ENCODE results near the gene MPG. TPM values are rescaled to one million over a fixed set of nuclear protein-coding genes. Genes with fewer than 3 reads are reported as not detected.
"Not testable (repeated sequence)": the region's sequence is repeated elsewhere in the genome, so short reads cannot be mapped to it uniquely, and the experiment has no call there.

The MPG gene, protein sequence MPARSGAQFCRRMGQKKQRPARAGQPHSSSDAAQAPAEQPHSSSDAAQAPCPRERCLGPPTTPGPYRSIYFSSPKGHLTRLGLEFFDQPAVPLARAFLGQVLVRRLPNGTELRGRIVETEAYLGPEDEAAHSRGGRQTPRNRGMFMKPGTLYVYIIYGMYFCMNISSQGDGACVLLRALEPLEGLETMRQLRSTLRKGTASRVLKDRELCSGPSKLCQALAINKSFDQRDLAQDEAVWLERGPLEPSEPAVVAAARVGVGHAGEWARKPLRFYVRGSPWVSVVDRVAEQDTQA
- 100 to 1,000 TPM in 1 of 4 donors, 10 to 100 TPM in 3; 75.0 to 124 (median 83.0) TPM for total RNA-seq

GRCh38 chr16:77807-78443 lies at the start of gene MPG:
MPG (plus strand) TSS chr16:78225; CDS start chr16:78310, 85 bp downstream.
- H3K4me3 ChIP-seq: peak within 1 kb of the TSS; percentile 77 to 86 (median 78)
- peak within 1 kb of the TSS; percentile 80 to 93 (median 92) for H3K27ac ChIP-seq
- ATAC-seq: peak; percentile 75 to 77
- DNase-seq: peak; percentile 68 to 80
- no peaks in the 10 kb centered on the region for H3K9me3 ChIP-seq
- no peaks in the 10 kb centered on the region for H3K27me3 ChIP-seq
- TF ChIP-seq CTCF (IDR thresholded peaks at IDR 0.05 in 4 of 5, conservative IDR thresholded peaks at IDR 0.05 in 1 of 5): peak in 1 of 5 experiments; percentile 6
- peak; percentile 88 to 95 for TF ChIP-seq POLR2A (IDR thresholded peaks at IDR 0.05)
- H3K4me1 ChIP-seq: peaks cover 28 to 44% of the 10 kb centered on the region in 2 donors
- H3K36me3 ChIP-seq: peaks cover 0 to 14% of the 10 kb centered on the region in 2 donors
- intact Hi-C loops (cut with DNase I; ENCODE audit: low total_unique reads) (loop anchor here (2.0 kb wide), 1 partner anchor 25 kb away; the partner anchor contains the start of genes POLR3K and SNRNP25), in situ Hi-C loops (cut with MboI; ENCODE audit: low sequenced_read_pairs in 4 of 4) (no loop called here)

DNA sequence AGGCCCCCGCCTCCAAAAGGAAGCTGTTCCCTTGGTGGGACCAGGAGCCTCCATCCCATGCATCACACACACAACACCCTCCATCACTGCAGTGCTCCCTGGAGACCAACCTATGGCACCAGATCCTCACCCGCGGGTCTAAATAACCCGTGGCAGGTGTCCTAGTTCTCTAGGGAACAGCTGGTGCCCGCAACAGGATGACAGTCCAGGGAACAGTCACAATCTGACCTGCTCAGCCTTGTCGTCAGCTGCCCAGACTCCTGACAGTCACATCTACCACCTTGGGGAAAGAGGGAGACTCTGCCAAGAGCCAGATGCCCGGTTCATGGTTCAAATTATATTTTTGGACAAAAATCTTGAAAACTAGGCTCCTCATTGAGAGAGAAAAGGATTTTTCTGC lies 47.4 kb upstream of the MPG start:
- in situ Hi-C loops (cut with MboI; ENCODE audit: low sequenced_read_pairs in 4 of 4); H3K4me3 ChIP-seq; intact Hi-C loops (cut with DNase I; ENCODE audit: low total_unique reads); H3K9me3 ChIP-seq; H3K4me1 ChIP-seq; H3K27ac ChIP-seq; H3K27me3 ChIP-seq; H3K36me3 ChIP-seq: not testable (repeated sequence)
- ATAC-seq: peak in 1 of 2 donors; percentile 88
- DNase-seq: peak in 1 of 2 donors; percentile 31

DNA sequence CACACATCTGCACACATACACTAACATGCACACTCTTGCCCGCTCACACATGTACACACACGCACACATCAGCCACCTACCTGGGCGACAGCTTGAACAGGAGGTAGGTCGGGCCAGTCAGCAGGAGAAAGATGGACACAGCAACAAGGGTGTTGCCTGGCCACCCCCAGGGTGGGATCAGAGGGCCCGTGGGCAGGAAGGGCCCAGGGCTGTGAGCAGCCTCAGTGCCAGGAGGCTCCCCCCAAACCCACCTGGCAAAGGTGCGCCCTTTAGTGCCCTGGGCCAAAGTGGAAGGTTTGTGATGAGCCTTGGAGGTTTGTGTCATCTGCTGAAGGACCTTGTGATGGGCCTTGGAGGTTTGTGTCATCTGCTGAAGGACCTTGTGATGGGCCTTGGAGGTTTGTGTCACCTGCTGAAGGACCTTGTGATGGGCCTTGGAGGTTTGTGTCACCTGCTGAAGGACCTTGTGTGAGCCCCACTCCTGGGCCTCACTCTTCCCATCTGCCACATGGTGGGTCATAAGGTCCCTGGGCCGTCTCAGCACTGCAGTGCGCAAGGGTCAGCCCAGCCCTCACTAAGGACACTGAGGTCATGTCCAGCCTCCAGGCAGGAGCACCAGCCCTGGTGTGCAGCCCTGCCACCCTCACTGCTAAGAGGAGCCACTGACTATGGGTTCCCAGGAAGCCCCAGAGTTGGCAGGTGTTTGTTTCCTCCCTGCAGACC lies 44.7 kb upstream of the MPG start:
- H3K27me3 ChIP-seq; ATAC-seq; H3K36me3 ChIP-seq; H3K9me3 ChIP-seq; H3K27ac ChIP-seq; in situ Hi-C loops (cut with MboI; ENCODE audit: low sequenced_read_pairs in 4 of 4); H3K4me3 ChIP-seq; DNase-seq; intact Hi-C loops (cut with DNase I; ENCODE audit: low total_unique reads); H3K4me1 ChIP-seq: not testable (repeated sequence)

DNA sequence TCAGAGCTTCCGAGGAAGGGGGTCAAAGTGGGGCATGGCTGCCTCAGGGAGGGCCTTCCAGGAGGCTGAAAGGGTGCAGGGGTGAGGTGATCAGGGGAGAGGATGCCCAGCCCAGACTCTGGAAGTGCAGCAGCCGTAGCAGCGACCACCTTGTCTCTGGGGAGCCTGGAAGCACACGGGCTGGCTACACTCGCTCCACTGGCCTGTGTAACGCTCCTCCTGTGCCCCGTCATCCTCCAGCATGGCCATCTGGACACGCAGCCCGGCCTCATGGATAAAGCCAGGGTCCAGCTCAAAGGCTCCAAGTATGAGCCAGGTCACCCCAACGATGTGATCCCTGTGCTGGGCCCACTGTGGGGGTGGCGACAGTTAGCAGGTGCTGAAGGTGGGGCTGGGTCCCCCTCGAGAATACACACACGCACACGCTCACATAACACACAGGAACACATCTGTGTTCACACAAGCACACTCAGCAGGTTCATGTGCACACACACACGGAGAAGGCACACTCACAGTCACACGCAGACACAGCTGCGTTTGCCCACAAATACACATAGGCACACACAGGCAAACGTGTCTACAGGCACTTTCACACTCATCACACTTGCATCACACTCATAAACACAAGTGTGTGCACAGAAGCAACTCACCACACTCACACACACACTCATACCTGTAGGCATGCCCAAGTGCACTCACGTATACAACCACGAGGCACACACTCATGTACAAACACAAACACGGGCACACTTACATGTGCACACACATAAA lies 44.0 kb upstream of the MPG start:
- Histone ChIP-seq H3K4me3 (no peak overlapping the region), H3K4me1 (no peaks in the 10 kb centered on the region), H3K27me3 (no peaks in the 10 kb centered on the region), H3K27ac (no peak overlapping the region), H3K9me3 (no peaks in the 10 kb centered on the region), H3K36me3 (no peaks in the 10 kb centered on the region)
- intact Hi-C loops (cut with DNase I; ENCODE audit: low total_unique reads) (no loop called here), in situ Hi-C loops (cut with MboI; ENCODE audit: low sequenced_read_pairs in 4 of 4) (no loop called here)
- DNase-seq: no peak
- no peak for TF ChIP-seq POLR2A (IDR thresholded peaks at IDR 0.05)
- no peak for TF ChIP-seq CTCF (IDR thresholded peaks at IDR 0.05 in 4 of 5, conservative IDR thresholded peaks at IDR 0.05 in 1 of 5)
- no peak for ATAC-seq

DNA sequence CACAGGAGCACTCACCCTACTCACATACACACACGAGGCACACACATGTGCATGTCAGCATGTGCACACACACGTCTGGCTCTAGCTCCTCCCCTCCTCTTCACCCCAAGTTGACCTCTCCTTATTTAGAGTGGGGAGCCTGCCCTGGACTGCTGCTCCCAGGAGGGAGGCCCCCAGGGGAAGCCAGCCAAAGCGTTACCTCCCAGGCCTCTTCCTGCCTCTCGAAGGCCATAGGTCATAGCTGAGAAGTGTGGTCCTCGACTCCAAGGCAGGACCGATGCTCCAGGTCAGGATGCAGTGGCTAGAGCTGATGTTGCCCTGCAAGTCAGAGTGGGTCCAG lies 43.4 kb upstream of the MPG start:
- Histone ChIP-seq H3K27ac (no peak overlapping the region), H3K4me3 (no peak overlapping the region), H3K4me1 (no peaks in the 10 kb centered on the region), H3K27me3 (no peaks in the 10 kb centered on the region), H3K36me3 (no peaks in the 10 kb centered on the region), H3K9me3 (no peaks in the 10 kb centered on the region)
- TF ChIP-seq CTCF (IDR thresholded peaks at IDR 0.05 in 4 of 5, conservative IDR thresholded peaks at IDR 0.05 in 1 of 5): no peak
- no peak for TF ChIP-seq POLR2A (IDR thresholded peaks at IDR 0.05)
- ATAC-seq (no peak), DNase-seq (no peak)
- intact Hi-C loops (cut with DNase I; ENCODE audit: low total_unique reads) (no loop called here), in situ Hi-C loops (cut with MboI; ENCODE audit: low sequenced_read_pairs in 4 of 4) (no loop called here)
